Caco-2 (cell line): ENCODE measurements around the gene SOCS1. TPM values are rescaled to one million over a fixed set of nuclear protein-coding genes. Genes with fewer than 3 reads are reported as not detected.

Experiments
- BruUV-seq: library from RNA; stranded (reverse); fragments of 400-500 nt; replicated peaks from 2 replicates; lab custom pipeline; 2021; lab: Mats Ljungman, UMichigan
- CTCF ChIA-PET: fragments of 300-600 bp; sonication (Branson Sonifier 250); formaldehyde crosslinking; loops from one replicate; lab custom pipeline; 2022; ENCODE audit warnings: antibody characterized with exemption; lab: Charles Lee
- POLR2A ChIA-PET: fragments of 300-600 bp; sonication (Branson Sonifier 250); formaldehyde crosslinking; loops from one replicate; lab custom pipeline; 2022; ENCODE audit warnings: antibody characterized with exemption; lab: Charles Lee
- DNase-seq, 2 experiments: peaks; one replicate each; pipeline versions ENCODE4 v3.0.0 to v3.0.0-alpha.2; 2020 to 2022
- H3K27me3 ChIP-seq: replicated peaks from 2 replicates; pipeline ENCODE4 v1.6.0; 2011; ENCODE audit warnings: low read length; ENCODE audit not compliant: control insufficient read depth, insufficient read depth
- H3K36me3 ChIP-seq: 2 replicates; pipeline ENCODE4 v1.5.1; 2011; ENCODE audit warnings: low read length; ENCODE audit not compliant: control insufficient read depth, insufficient read depth
- H3K4me1 ChIP-seq: fragments of 250-450 bp; sonication (Bioruptor Pico); 2 replicates; pipeline ENCODE4 v1.5.1; 2020; ENCODE audit warnings: mild to moderate bottlenecking
- H3K4me3 ChIP-seq: 2 replicates; pipeline ENCODE4 v1.5.1; 2011; ENCODE audit warnings: low read depth, mild to moderate bottlenecking, control low read depth, low read length
- H3K9me3 ChIP-seq: fragments of 250-450 bp; sonication (Bioruptor Pico); 2 replicates; pipeline ENCODE4 v1.5.1; 2020; ENCODE audit warnings: mild to moderate bottlenecking, moderate library complexity
- H3K27ac Mint-ChIP-seq: one replicate; pipeline ENCODE4 v1.8.0; 2022; ENCODE audit warnings: mixed read lengths; ENCODE audit not compliant: unreplicated experiment
- H3K27me3 Mint-ChIP-seq: one replicate; pipeline ENCODE4 v1.8.0; 2022; ENCODE audit warnings: mixed read lengths; ENCODE audit not compliant: insufficient read depth, unreplicated experiment
- H3K36me3 Mint-ChIP-seq: one replicate; pipeline ENCODE4 v1.8.0; 2022; ENCODE audit warnings: mild to moderate bottlenecking, mixed read lengths; ENCODE audit not compliant: insufficient read depth, unreplicated experiment
- H3K4me1 Mint-ChIP-seq: one replicate; pipeline ENCODE4 v1.8.0; 2022; ENCODE audit warnings: low read depth, mixed read lengths; ENCODE audit not compliant: unreplicated experiment
- H3K4me3 Mint-ChIP-seq: one replicate; pipeline ENCODE4 v1.8.0; 2022; ENCODE audit warnings: mild to moderate bottlenecking, moderate library complexity, mixed read lengths; ENCODE audit not compliant: unreplicated experiment
- H3K9me3 Mint-ChIP-seq: one replicate; pipeline ENCODE4 v1.8.0; 2022; ENCODE audit warnings: mixed read lengths; ENCODE audit not compliant: unreplicated experiment
- intact Hi-C: fragments of 100-400 bp; cut with micrococcal nuclease; formaldehyde crosslinking; loops from one replicate; pipeline ENCODE4 v1.10.0; 2022; ENCODE audit not compliant: unreplicated experiment
- total RNA-seq: library from RNA; stranded (reverse); gene quantifications from 2 replicates; pipeline ENCODE4 v1.2.3, GENCODE V29; 2022
- TF ChIP-seq, protein P1 (sequence below), 2 experiments: fragments of 200-600 bp in 1 of 2; IDR thresholded peaks; 1 replicate in 1 of 2; 2 replicates in 1 of 2; pipeline versions ENCODE4 v1.5.1 to v1.8.0; 2011 to 2022; ENCODE audit warnings: antibody characterized with exemption in 1 of 2, control low read depth in 1 of 2, inconsistent platforms in 1 of 2, low read depth in 1 of 2, low read length in 1 of 2, mild to moderate bottlenecking in 1 of 2, moderate library complexity in 1 of 2; ENCODE audit not compliant: insufficient read depth in 1 of 2, severe bottlenecking in 1 of 2, unreplicated experiment in 1 of 2

Gene SOCS1
- total RNA-seq, 1 experiment from 2014 or later: 13.2 TPM

DNA sequence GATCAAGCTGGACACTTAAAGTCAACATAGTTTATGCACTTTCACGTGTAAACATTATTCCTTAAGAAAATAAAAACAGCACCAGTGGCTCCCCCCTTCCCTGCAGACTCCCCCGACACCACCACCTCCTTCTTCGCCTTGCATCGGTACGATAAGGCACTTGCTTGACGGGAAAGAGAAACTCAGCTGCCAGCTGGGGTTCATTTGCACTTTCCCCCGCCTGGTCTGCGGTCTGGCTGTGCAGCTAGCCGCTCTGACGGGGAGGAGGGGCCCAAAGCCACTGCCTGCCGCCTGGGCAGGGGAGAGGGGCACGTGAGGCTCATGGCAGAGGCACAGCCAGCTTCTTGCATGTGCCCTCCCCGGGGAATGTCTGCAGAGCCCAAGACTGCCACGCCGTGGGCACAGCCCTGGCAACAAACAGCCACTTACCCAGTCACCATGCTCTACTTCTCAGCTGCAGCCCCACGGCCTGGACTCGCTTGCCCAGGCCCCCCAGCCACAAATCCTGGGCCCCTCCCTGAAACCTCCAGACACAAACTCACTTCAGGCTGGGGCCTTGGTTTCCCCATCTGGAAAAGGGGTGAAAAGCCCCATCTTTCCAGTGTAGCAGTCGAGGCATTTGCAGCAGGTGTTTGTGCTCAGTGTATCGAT, 41.6 kb upstream of the SOCS1 start:
- Mint-ChIP-seq H3K27me3 (no peaks in the 10 kb centered on the region), H3K36me3 (no peaks in the 10 kb centered on the region), H3K27ac (no peak overlapping the region), H3K4me1 (no peaks in the 10 kb centered on the region), H3K4me3 (no peak overlapping the region), H3K9me3 (no peaks in the 10 kb centered on the region)
- H3K36me3 ChIP-seq: no peaks in the 10 kb centered on the region
- ChIA-PET POLR2A (interaction anchor here (0.6 kb wide), 1 partner anchor 686 kb away, joined by 3 read pairs; no protein-coding TSS in a partner anchor), CTCF (no interaction called here)
- peaks cover 13% of the 10 kb centered on the region for H3K4me1 ChIP-seq
- no peaks in the 10 kb centered on the region for H3K9me3 ChIP-seq
- DNase-seq: no peak
- no peaks in the 10 kb centered on the region for H3K27me3 ChIP-seq
- TF ChIP-seq, protein P1, sequence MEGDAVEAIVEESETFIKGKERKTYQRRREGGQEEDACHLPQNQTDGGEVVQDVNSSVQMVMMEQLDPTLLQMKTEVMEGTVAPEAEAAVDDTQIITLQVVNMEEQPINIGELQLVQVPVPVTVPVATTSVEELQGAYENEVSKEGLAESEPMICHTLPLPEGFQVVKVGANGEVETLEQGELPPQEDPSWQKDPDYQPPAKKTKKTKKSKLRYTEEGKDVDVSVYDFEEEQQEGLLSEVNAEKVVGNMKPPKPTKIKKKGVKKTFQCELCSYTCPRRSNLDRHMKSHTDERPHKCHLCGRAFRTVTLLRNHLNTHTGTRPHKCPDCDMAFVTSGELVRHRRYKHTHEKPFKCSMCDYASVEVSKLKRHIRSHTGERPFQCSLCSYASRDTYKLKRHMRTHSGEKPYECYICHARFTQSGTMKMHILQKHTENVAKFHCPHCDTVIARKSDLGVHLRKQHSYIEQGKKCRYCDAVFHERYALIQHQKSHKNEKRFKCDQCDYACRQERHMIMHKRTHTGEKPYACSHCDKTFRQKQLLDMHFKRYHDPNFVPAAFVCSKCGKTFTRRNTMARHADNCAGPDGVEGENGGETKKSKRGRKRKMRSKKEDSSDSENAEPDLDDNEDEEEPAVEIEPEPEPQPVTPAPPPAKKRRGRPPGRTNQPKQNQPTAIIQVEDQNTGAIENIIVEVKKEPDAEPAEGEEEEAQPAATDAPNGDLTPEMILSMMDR (IDR thresholded peaks at IDR 0.05; ENCODE audit: insufficient read depth in 1 of 2, low read depth in 1 of 2, low read length in 1 of 2, severe bottlenecking in 1 of 2, unreplicated experiment in 1 of 2): no peak
- intact Hi-C loops: no loop called here
- BruUV-seq: no TSS peak
- H3K4me3 ChIP-seq: no peak overlapping the region

DNA sequence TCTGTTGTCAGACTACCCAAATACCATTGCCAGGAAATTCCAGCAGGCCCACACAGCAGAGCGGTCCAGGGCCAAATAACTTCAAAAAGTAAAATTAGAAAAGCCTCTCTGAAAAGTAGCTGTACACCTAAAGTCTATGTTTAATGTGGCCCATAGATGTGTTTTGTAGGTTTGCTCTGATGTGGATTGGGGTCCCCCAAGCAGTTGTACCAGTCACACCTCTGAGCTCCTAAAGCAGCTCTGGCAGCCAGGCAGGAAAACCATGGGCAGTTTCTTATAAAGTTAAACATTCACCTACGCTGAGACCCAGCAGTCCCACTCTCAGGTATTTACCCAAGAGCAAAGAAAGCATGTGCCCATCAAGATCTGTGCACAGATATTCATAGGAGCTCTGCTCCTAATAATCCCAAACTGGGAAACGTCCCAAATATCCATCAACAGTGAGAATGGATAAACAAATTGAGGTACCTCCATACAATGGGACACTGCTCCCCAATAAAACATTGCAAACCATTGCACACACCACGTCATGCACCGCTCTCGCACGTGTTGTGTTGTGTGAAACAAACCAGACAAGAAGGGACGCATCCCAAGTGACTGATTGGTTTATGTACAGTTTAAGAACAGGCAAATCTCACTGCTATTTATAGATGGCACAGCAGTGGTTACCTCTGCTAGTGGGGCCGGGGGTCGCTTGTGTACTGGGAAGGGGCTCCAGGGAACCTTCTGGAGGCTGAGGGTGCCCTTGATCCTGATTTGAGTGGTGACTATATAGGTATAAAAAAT, 40.9 kb upstream of the SOCS1 start:
- Mint-ChIP-seq H3K9me3 (no peaks in the 10 kb centered on the region), H3K4me1 (peaks cover under 1% of the 10 kb centered on the region), H3K27ac (no peak overlapping the region), H3K36me3 (no peaks in the 10 kb centered on the region), H3K27me3 (no peaks in the 10 kb centered on the region), H3K4me3 (no peak overlapping the region)
- BruUV-seq: no TSS peak
- ChIA-PET CTCF (interaction anchor here (1.0 kb wide), 1 partner anchor 42 kb away, joined by 6 read pairs; the partner anchor contains the start of gene SOCS1), POLR2A (interaction anchor here (0.6 kb wide), 1 partner anchor 686 kb away, joined by 3 read pairs; no protein-coding TSS in a partner anchor)
- intact Hi-C loops: no loop called here
- DNase-seq: no peak
- H3K4me1 ChIP-seq: peaks cover 13% of the 10 kb centered on the region
- H3K9me3 ChIP-seq: no peaks in the 10 kb centered on the region
- H3K27me3 ChIP-seq: no peaks in the 10 kb centered on the region
- no peaks in the 10 kb centered on the region for H3K36me3 ChIP-seq
- no peak overlapping the region for H3K4me3 ChIP-seq
- TF ChIP-seq, protein P1 (IDR thresholded peaks at IDR 0.05; ENCODE audit: insufficient read depth in 1 of 2, low read depth in 1 of 2, low read length in 1 of 2, severe bottlenecking in 1 of 2, unreplicated experiment in 1 of 2): no peak

DNA sequence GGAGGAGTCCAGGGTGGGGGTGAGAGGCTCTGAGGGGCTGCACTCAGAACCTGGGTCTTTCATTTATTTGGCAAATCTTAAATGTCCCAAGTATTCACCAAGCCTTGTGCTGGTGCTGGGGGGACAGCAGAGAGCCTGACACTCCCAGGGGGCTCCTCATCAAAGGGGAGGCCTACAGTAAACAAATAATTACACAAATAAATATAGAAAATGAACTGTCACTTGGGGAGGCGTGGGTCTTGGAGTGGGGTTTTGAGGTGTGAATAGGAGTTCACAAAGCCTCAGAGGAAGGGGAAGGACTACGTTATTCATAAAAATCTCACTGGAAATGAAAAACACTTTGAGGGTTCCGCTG, 40.3 kb upstream of the SOCS1 start:
- Mint-ChIP-seq H3K27me3 (no peaks in the 10 kb centered on the region), H3K4me3 (no peak overlapping the region), H3K4me1 (peaks cover 6% of the 10 kb centered on the region), H3K9me3 (no peaks in the 10 kb centered on the region), H3K36me3 (no peaks in the 10 kb centered on the region), H3K27ac (no peak overlapping the region)
- ChIA-PET CTCF (interaction anchor here (1.0 kb wide), 1 partner anchor 41 kb away, joined by 6 read pairs; the partner anchor contains the start of gene SOCS1), POLR2A (no interaction called here)
- Histone ChIP-seq H3K9me3 (no peaks in the 10 kb centered on the region), H3K27me3 (no peaks in the 10 kb centered on the region), H3K4me1 (peaks cover 19% of the 10 kb centered on the region), H3K4me3 (no peak overlapping the region), H3K36me3 (no peaks in the 10 kb centered on the region)
- intact Hi-C loops: no loop called here
- DNase-seq: no peak
- TF ChIP-seq, protein P1 (IDR thresholded peaks at IDR 0.05; ENCODE audit: insufficient read depth in 1 of 2, low read depth in 1 of 2, low read length in 1 of 2, severe bottlenecking in 1 of 2, unreplicated experiment in 1 of 2): no peak
- BruUV-seq: no TSS peak
